ENCODE data around the gene DCAKD.

DNA sequence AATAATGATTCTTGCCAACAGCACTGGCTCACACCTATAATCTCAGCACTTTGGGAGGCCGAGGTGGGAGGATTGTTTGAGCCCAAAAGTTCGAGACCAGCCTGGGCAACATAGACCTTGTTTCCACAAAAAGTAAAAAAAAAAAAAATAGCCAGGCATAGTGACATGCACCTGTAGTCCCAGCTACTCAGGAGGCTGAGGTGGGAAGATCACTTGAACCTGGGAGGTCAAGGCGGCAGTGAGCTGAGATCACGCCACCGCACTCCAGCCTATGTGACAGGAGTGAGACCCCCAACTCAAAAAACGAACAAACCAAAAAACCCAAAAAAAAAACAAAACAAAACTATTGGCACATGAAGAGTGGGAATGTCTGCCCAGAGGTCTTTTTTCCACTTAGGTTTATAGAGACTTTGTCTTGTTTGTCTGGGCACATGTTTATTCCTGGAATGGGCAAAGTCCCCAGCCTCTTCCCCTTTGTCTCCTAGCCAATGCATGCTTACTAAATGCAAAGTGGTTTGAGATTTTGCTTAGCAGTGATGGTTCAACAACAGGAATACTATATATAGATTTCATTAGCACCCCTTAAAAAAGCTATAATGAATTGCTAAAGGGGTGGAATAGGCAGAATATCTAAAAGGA, 35.6 kb upstream of the DCAKD start:
- TF ChIP-seq CTCF (IDR thresholded peaks at IDR 0.05) (no peak), POLR2A (IDR thresholded peaks at IDR 0.05) (no peak)

Data from uterus (tissue), 2 donors.